ENCODE results near the gene XCL2. TPM values are rescaled to one million over a fixed set of nuclear protein-coding genes. Genes with fewer than 3 reads are reported as not detected.

Gene XCL2
- polyA plus RNA-seq, 3 donors: 0.56 to 1.9 TPM; not detected in 1

DNA sequence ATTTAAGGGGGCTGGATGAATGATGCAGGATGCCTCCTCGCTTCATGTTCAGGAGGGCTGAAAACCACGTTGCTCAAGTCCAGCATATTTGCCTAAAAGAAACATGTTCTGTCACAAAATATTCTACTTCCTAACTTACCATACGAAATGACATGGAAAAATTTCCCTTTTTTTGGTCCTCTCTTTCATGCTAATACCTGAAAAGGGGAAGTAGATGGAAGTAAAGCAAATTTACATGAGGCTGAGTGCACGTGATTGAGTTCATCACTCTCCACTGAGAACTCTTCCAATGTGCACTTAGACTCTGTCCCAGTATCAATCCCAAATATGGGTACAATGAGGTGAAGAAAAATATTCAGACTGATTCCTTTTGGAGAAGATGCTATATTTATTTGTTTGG is 23.0 kb downstream of the XCL2 start:
- peaks cover 0 to 3% (median 0%) of the 10 kb centered on the region in 3 donors for H3K27me3 Mint-ChIP-seq (ENCODE audit: low read depth in 3 of 3)
- H3K27me3 ChIP-seq (ENCODE audit: control insufficient read depth in 2 of 2, insufficient read depth in 2 of 2, low read length in 2 of 2): no peaks in the 10 kb centered on the region
- peaks cover 46% of the 10 kb centered on the region for H3K4me1 Mint-ChIP-seq
- H3K27ac Mint-ChIP-seq: peak overlapping the region in 4 of 7 donors; percentile 50 to 77 (median 74)
- DNase-seq: peak in 2 of 3 donors; percentile 65 to 74
- H3K79me2 ChIP-seq (ENCODE audit: insufficient read depth, low read length): no peaks in the 10 kb centered on the region
- H3K36me3 ChIP-seq (replicated peaks in 1 of 2; ENCODE audit: control insufficient read depth in 1 of 2, insufficient read depth in 2 of 2, low read length in 2 of 2): no peaks in the 10 kb centered on the region
- H3K4me2 ChIP-seq (replicated peaks; ENCODE audit: extremely low read depth, low read length, poor library complexity, severe bottlenecking): peak overlapping the region; percentile 1
- no CpG with 5 or more reads among the region's 4 CpGs for WGBS (ENCODE audit: insufficient coverage)
- no peak overlapping the region for H3K27ac ChIP-seq (ENCODE audit: low read depth in 1 of 2, low read length in 2 of 2)
- no peak overlapping the region for H3K4me3 ChIP-seq (replicated peaks in 1 of 3; ENCODE audit: low read depth in 2 of 3, low read length in 3 of 3)
- H3K9me3 ChIP-seq (replicated peaks in 1 of 2; ENCODE audit: control insufficient read depth in 1 of 2, insufficient read depth in 1 of 2, low read length in 2 of 2): no peaks in the 10 kb centered on the region
- no peak for TF ChIP-seq CTCF (IDR thresholded peaks at IDR 0.05)
- H3K4me3 Mint-ChIP-seq: peak overlapping the region in 1 of 2 donors; percentile 44
- H3K36me3 Mint-ChIP-seq: peaks cover 0 to 3% of the 10 kb centered on the region in 2 donors
- no peak overlapping the region for H3K9ac ChIP-seq (ENCODE audit: insufficient read depth, low read length, poor library complexity, severe bottlenecking)
- no peaks in the 10 kb centered on the region for H4K20me1 ChIP-seq (ENCODE audit: insufficient read depth, low read length)
- intact Hi-C loops (cut with micrococcal nuclease): no loop called here
- peaks cover 0 to 10% (median 4%) of the 10 kb centered on the region in 7 donors for H3K9me3 Mint-ChIP-seq
- H3K4me1 ChIP-seq (ENCODE audit: control insufficient read depth in 1 of 2, insufficient read depth in 2 of 2, low read length in 2 of 2): peaks cover 42 to 51% of the 10 kb centered on the region in 2 donors
- H2AFZ ChIP-seq (ENCODE audit: insufficient read depth, low read depth, low read length, poor library complexity, severe bottlenecking): no peak overlapping the region

- TF ChIP-seq CTCF (IDR thresholded peaks at IDR 0.05): no peak
- no CpG with 5 or more reads among the region's 6 CpGs for WGBS (ENCODE audit: insufficient coverage)
- Histone ChIP-seq H3K9ac (ENCODE audit: insufficient read depth, low read length, poor library complexity, severe bottlenecking) (no peak overlapping the region), H4K20me1 (ENCODE audit: insufficient read depth, low read length) (no peaks in the 10 kb centered on the region), H3K4me1 (ENCODE audit: control insufficient read depth in 1 of 2, insufficient read depth in 2 of 2, low read length in 2 of 2) (peaks cover 42 to 51% of the 10 kb centered on the region in 2 donors), H3K4me3 (replicated peaks in 1 of 3; ENCODE audit: low read depth in 2 of 3, low read length in 3 of 3) (no peak overlapping the region), H3K9me3 (replicated peaks in 1 of 2; ENCODE audit: control insufficient read depth in 1 of 2, insufficient read depth in 1 of 2, low read length in 2 of 2) (no peaks in the 10 kb centered on the region), H3K27me3 (ENCODE audit: control insufficient read depth in 2 of 2, insufficient read depth in 2 of 2, low read length in 2 of 2) (no peaks in the 10 kb centered on the region), H3K79me2 (ENCODE audit: insufficient read depth, low read length) (no peaks in the 10 kb centered on the region), H3K36me3 (replicated peaks in 1 of 2; ENCODE audit: control insufficient read depth in 1 of 2, insufficient read depth in 2 of 2, low read length in 2 of 2) (no peaks in the 10 kb centered on the region), H3K4me2 (replicated peaks; ENCODE audit: extremely low read depth, low read length, poor library complexity, severe bottlenecking) (no peak overlapping the region), H2AFZ (ENCODE audit: insufficient read depth, low read depth, low read length, poor library complexity, severe bottlenecking) (no peak overlapping the region), H3K27ac (ENCODE audit: low read depth in 1 of 2, low read length in 2 of 2) (no peak overlapping the region)
- Mint-ChIP-seq H3K27ac (peak overlapping the region in 4 of 7 donors; percentile 16 to 77 (median 64)), H3K4me3 (peak overlapping the region in 1 of 2 donors; percentile 44), H3K4me1 (peaks cover 47% of the 10 kb centered on the region), H3K27me3 (ENCODE audit: low read depth in 3 of 3) (peaks cover 0 to 3% (median 0%) of the 10 kb centered on the region in 3 donors), H3K36me3 (peaks cover 0 to 3% of the 10 kb centered on the region in 2 donors), H3K9me3 (peaks cover 0 to 10% (median 4%) of the 10 kb centered on the region in 7 donors)
- intact Hi-C loops (cut with micrococcal nuclease): no loop called here
- no peak for DNase-seq
These were observed 23.6 kb downstream of the XCL2 start for GRCh38 chr1:168520052-168520751.

Data from CD14-positive monocyte (primary cell).